DOHH2 (cell line): ENCODE data around the gene CXCR5.

Source experiments
- H3F3A ChIP-seq: fragments of 200-600 bp; sonication (generic), shearing (Covaris generic); 2 replicates; pipeline ENCODE4 v1.6.0; 2016; ENCODE audit warnings: antibody characterized with exemption, mild to moderate bottlenecking; ENCODE audit not compliant: control insufficient read depth, insufficient read depth
- H3K27ac ChIP-seq: fragments of 200-600 bp; sonication (generic); 2 replicates; pipeline ENCODE4 v1.5.1; 2014; ENCODE audit warnings: low read depth, mild to moderate bottlenecking, low read length, moderate library complexity
- H3K27me3 ChIP-seq: fragments of 200-600 bp; sonication (generic); 2 replicates; pipeline ENCODE4 v1.6.1; 2014; ENCODE audit warnings: mild to moderate bottlenecking, low read length, mixed read lengths; ENCODE audit not compliant: control insufficient read depth
- H3K36me3 ChIP-seq: fragments of 200-600 bp; sonication (generic); 2 replicates; pipeline ENCODE4 v1.6.1; 2014; ENCODE audit warnings: mild to moderate bottlenecking, low read length, moderate library complexity, mixed read lengths; ENCODE audit not compliant: control insufficient read depth
- H3K4me1 ChIP-seq: fragments of 200-600 bp; sonication (generic); 2 replicates; pipeline ENCODE4 v1.6.1; 2014; ENCODE audit warnings: mild to moderate bottlenecking, low read length, mixed read lengths; ENCODE audit not compliant: control insufficient read depth
- H3K4me2 ChIP-seq: fragments of 200-600 bp; sonication (generic); 2 replicates; pipeline ENCODE4 v1.6.0; 2014; ENCODE audit warnings: mild to moderate bottlenecking, low read length, moderate library complexity
- H3K4me3 ChIP-seq: fragments of 200-600 bp; sonication (generic); 2 replicates; pipeline ENCODE4 v1.5.1; 2014; ENCODE audit warnings: mild to moderate bottlenecking, low read length, mixed read lengths
- H3K79me2 ChIP-seq: fragments of 200-600 bp; sonication (generic); 2 replicates; pipeline ENCODE4 v1.6.1; 2014; ENCODE audit warnings: mild to moderate bottlenecking, low read length, mixed read lengths; ENCODE audit not compliant: control insufficient read depth
- H3K9me2 ChIP-seq: fragments of 200-600 bp; sonication (generic); replicated peaks from 2 replicates; pipeline ENCODE4 v1.6.1; 2014; ENCODE audit warnings: mild to moderate bottlenecking, low read length, mixed read lengths; ENCODE audit not compliant: control insufficient read depth
- H3K9me3 ChIP-seq: fragments of 200-600 bp; sonication (generic); 2 replicates; pipeline ENCODE4 v1.6.1; 2014; ENCODE audit warnings: antibody characterized with exemption, low read length, mixed read lengths; ENCODE audit not compliant: control insufficient read depth, insufficient read depth
- H4K20me1 ChIP-seq: fragments of 200-600 bp; sonication (generic); 2 replicates; pipeline ENCODE4 v1.6.0; 2014; ENCODE audit warnings: low read depth, mild to moderate bottlenecking, antibody characterized with exemption, low read length, moderate library complexity; ENCODE audit not compliant: control insufficient read depth, insufficient read depth
- EZH2phosphoT487 ChIP-seq: fragments of 200-600 bp; sonication (generic); IDR thresholded peaks from 2 replicates; pipeline ENCODE4 v1.6.1; 2017; ENCODE audit warnings: borderline replicate concordance, mild to moderate bottlenecking, antibody characterized with exemption, low read length, moderate library complexity, mixed read lengths
- TF ChIP-seq, protein P1 (sequence below): fragments of 200-600 bp; sonication (generic); IDR thresholded peaks from one replicate; pipeline ENCODE4 v1.5.1; 2014; ENCODE audit warnings: antibody characterized with exemption, mild to moderate bottlenecking, low read depth, low read length; ENCODE audit not compliant: poor library complexity, severe bottlenecking

Gene CXCR5

DNA sequence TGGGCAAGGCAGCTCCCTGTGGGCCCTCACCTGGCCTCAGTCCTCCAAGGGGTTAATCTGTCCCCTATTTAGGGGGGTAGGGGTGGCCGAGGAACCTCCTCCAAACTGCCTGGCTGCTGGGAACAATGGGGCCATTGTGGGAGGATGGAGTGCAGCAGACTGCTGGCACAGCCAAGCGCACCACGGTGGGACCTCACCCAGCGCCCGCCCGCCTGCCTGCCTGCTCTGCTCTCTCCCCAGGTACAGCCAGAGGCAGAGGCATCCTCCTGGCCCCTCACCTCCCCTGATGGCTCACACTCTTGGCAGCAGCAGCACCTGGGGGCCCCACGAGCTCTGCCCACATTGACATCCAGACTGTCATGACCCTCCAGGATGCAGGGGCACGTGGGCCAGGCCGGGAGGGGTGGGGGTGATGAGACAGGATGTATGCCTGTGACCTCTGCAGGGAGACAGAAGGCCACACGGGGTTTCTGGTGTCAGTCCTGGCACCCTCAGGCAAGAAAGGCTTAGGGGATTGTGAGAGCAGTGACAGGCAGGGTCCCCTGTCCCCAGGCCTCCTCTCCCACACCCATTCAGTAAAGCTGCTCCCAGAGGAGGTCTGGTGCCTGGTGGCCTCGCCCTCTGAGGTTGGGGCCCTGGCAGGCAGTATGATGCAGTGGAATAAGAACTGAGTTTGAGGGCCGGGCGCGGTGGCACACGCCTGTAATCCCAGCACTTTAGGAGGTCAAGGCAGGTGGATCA lies 30.7 kb downstream of the CXCR5 start:
- Histone ChIP-seq H3K27ac (peak overlapping the region; percentile 84), H3K4me1 (peaks cover 95% of the 10 kb centered on the region)
- TF ChIP-seq, protein P1, sequence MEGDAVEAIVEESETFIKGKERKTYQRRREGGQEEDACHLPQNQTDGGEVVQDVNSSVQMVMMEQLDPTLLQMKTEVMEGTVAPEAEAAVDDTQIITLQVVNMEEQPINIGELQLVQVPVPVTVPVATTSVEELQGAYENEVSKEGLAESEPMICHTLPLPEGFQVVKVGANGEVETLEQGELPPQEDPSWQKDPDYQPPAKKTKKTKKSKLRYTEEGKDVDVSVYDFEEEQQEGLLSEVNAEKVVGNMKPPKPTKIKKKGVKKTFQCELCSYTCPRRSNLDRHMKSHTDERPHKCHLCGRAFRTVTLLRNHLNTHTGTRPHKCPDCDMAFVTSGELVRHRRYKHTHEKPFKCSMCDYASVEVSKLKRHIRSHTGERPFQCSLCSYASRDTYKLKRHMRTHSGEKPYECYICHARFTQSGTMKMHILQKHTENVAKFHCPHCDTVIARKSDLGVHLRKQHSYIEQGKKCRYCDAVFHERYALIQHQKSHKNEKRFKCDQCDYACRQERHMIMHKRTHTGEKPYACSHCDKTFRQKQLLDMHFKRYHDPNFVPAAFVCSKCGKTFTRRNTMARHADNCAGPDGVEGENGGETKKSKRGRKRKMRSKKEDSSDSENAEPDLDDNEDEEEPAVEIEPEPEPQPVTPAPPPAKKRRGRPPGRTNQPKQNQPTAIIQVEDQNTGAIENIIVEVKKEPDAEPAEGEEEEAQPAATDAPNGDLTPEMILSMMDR, result no peak
- no peak for TF ChIP-seq EZH2phosphoT487

DNA sequence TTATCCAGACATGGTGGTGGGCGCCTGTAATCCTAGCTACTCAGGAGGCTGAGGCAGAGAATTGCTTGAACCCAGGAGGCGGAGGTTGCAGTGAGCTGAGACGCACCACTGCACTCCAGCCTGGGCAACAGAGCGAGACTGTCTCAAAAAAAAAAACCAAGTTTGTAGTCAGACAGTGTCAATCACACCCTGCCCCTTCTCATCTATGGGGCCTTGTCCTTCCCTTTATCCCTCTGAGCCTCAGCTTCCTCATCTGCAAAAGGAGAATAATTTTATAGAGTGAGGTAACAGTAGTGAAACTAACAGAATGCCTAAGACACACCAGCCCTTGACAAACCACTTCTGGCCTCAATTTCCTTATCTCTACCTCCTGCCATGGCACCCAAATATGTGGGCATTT lies 31.3 kb downstream of the CXCR5 start:
- peak overlapping the region; percentile 91 for H3K4me2 ChIP-seq
- no peaks in the 10 kb centered on the region for H3K36me3 ChIP-seq
- no peaks in the 10 kb centered on the region for H3K9me3 ChIP-seq
- no peaks in the 10 kb centered on the region for H3K27me3 ChIP-seq
- peaks cover 61% of the 10 kb centered on the region for H3K79me2 ChIP-seq
- peak overlapping the region; percentile 61 for H3K4me3 ChIP-seq
- H4K20me1 ChIP-seq, result no peaks in the 10 kb centered on the region
- TF ChIP-seq EZH2phosphoT487, result no peak
- TF ChIP-seq, protein P1, result no peak
- H3K27ac ChIP-seq, result peak overlapping the region; percentile 84
- H3K4me1 ChIP-seq, result peaks cover 95% of the 10 kb centered on the region
- peaks cover 20% of the 10 kb centered on the region for H3F3A ChIP-seq
- no peaks in the 10 kb centered on the region for H3K9me2 ChIP-seq

More for the DNA sequence above, 30.7 kb downstream of the CXCR5 start:
- H3K4me3 ChIP-seq, result peak overlapping the region; percentile 61
- no peaks in the 10 kb centered on the region for H3K9me2 ChIP-seq
- H3F3A ChIP-seq, result peaks cover 20% of the 10 kb centered on the region
- H3K4me2 ChIP-seq, result peak overlapping the region; percentile 91
- H3K79me2 ChIP-seq, result peaks cover 58% of the 10 kb centered on the region
- no peaks in the 10 kb centered on the region for H3K9me3 ChIP-seq
- H3K36me3 ChIP-seq, result no peaks in the 10 kb centered on the region
- H4K20me1 ChIP-seq, result no peaks in the 10 kb centered on the region
- H3K27me3 ChIP-seq, result no peaks in the 10 kb centered on the region

DNA sequence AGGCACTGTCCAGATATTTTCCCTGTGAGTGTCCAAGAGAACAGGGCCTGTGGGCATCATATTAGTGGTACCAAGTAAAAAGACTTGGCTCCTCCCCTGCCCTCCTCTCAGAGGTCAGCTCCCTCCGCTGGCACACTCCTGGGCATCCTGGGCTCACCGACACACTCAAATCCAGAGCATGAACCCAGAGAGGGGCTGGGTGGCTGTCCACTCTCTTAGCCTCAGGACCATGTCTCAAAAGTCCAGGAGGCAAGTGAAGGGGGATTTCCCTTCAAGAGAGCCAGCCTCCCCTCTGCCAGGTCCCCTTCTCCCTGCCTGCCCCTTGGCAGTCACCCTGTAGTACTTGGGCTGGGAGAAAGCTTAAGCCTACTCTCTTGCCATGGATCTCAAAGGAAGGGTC lies 31.7 kb downstream of the CXCR5 start:
- H3F3A ChIP-seq, result peaks cover 20% of the 10 kb centered on the region
- no peaks in the 10 kb centered on the region for H3K9me2 ChIP-seq
- peak overlapping the region; percentile 91 for H3K4me2 ChIP-seq
- H4K20me1 ChIP-seq, result no peaks in the 10 kb centered on the region
- H3K9me3 ChIP-seq, result no peaks in the 10 kb centered on the region
- H3K27ac ChIP-seq, result peak overlapping the region; percentile 84
- H3K4me3 ChIP-seq, result peak overlapping the region; percentile 61
- H3K36me3 ChIP-seq, result no peaks in the 10 kb centered on the region
- peaks cover 93% of the 10 kb centered on the region for H3K4me1 ChIP-seq
- TF ChIP-seq, protein P1, result no peak
- no peak for TF ChIP-seq EZH2phosphoT487
- H3K27me3 ChIP-seq, result no peaks in the 10 kb centered on the region
- peaks cover 61% of the 10 kb centered on the region for H3K79me2 ChIP-seq
